Activated naive CD8-positive, alpha-beta T cell treated with anti-CD3 and anti-CD28 coated beads, Interleukin-2, amount 10 ng/mL, durations not matched to agents 7 days and 5 days (primary cell): ENCODE data around the gene TRPM8. TPM values are rescaled to one million over a fixed set of nuclear protein-coding genes. Genes with fewer than 3 reads are reported as not detected.

Experiments used
- ATAC-seq: fragments of 150-1000 bp; cut with Tn5 transposase; one replicate; pipeline ENCODE4 v1.10.0; 2021; ENCODE audit warnings: low read depth, moderate library complexity
- POLR2A ChIA-PET: fragments of 350-600 bp; sonication (Branson Sonifier 250); formaldehyde crosslinking; loops from one replicate; lab custom pipeline; 2021; ENCODE audit warnings: antibody characterized with exemption; lab: Charles Lee
- DNase-seq: peaks from one replicate; pipeline ENCODE4 v3.0.0; 2021
- H3K27ac Mint-ChIP-seq: one replicate; pipeline ENCODE4 v1.8.0; 2022; ENCODE audit warnings: mild to moderate bottlenecking, mixed read lengths
- H3K27me3 Mint-ChIP-seq: one replicate; pipeline ENCODE4 v1.8.0; 2022; ENCODE audit warnings: mild to moderate bottlenecking, moderate library complexity, mixed read lengths
- H3K36me3 Mint-ChIP-seq: one replicate; pipeline ENCODE4 v1.8.0; 2021; ENCODE audit warnings: mild to moderate bottlenecking, mixed read lengths
- H3K4me1 Mint-ChIP-seq: one replicate; pipeline ENCODE4 v1.8.0; 2021; ENCODE audit warnings: mixed read lengths
- H3K4me3 Mint-ChIP-seq: one replicate; pipeline ENCODE4 v1.8.0; 2022; ENCODE audit warnings: mild to moderate bottlenecking, moderate library complexity, mixed read lengths
- H3K9me3 Mint-ChIP-seq: one replicate; pipeline ENCODE4 v1.8.0; 2021; ENCODE audit warnings: mixed read lengths
- total RNA-seq, 2 experiments: library from RNA; stranded (reverse); gene quantifications; one replicate each; pipeline ENCODE4 v1.2.3, GENCODE V29; 2021

Gene TRPM8
- total RNA-seq, 2 experiments from 2014 or later, result not detected

- peaks cover 2% of the 10 kb centered on the region for H3K27me3 Mint-ChIP-seq
- no peak overlapping the region for H3K27ac Mint-ChIP-seq
- peaks cover 28% of the 10 kb centered on the region for H3K4me1 Mint-ChIP-seq
- DNase-seq (no peak), ATAC-seq (no peak)
- H3K9me3 Mint-ChIP-seq, result peaks cover 5% of the 10 kb centered on the region
- no peak overlapping the region for H3K4me3 Mint-ChIP-seq
- H3K36me3 Mint-ChIP-seq, result peaks cover 13% of the 10 kb centered on the region
- POLR2A ChIA-PET, result no interaction called here
These were observed 112.1 kb downstream of the TRPM8 start for GRCh38 chr2:234029150-234029733.

GRCh38 chr2:234031207-234031606 is 114.0 kb downstream of the TRPM8 start:
- POLR2A ChIA-PET, result no interaction called here
- no peak overlapping the region for H3K27ac Mint-ChIP-seq

GRCh38 chr2:234032279-234032856 is 115.2 kb downstream of the TRPM8 start:
- ATAC-seq, result peak; percentile 87
- peaks cover 10% of the 10 kb centered on the region for H3K27me3 Mint-ChIP-seq
- peaks cover 16% of the 10 kb centered on the region for H3K36me3 Mint-ChIP-seq
- DNase-seq, result no peak
- peaks cover 14% of the 10 kb centered on the region for H3K4me1 Mint-ChIP-seq
- peaks cover 17% of the 10 kb centered on the region for H3K9me3 Mint-ChIP-seq
- H3K4me3 Mint-ChIP-seq, result no peak overlapping the region
- POLR2A ChIA-PET, result interaction anchor here (0.6 to 0.8 kb wide), 2 partner anchors 15 to 42 kb away, joined by 3 read pairs; no protein-coding TSS in a partner anchor
- H3K27ac Mint-ChIP-seq, result peak overlapping the region; percentile 2

More at GRCh38 chr2:234031207-234031606, 114.0 kb downstream of the TRPM8 start:
- DNase-seq, result no peak
- Mint-ChIP-seq H3K4me3 (no peak overlapping the region), H3K27me3 (peaks cover 3% of the 10 kb centered on the region), H3K4me1 (peaks cover 19% of the 10 kb centered on the region), H3K9me3 (peaks cover 9% of the 10 kb centered on the region), H3K36me3 (peaks cover 16% of the 10 kb centered on the region)
- no peak for ATAC-seq

GRCh38 chr2:234033174-234033573 is 116.0 kb downstream of the TRPM8 start:
- H3K27me3 Mint-ChIP-seq, result peaks cover 14% of the 10 kb centered on the region
- POLR2A ChIA-PET, result interaction anchor here (0.6 kb wide), 2 partner anchors 15 to 31 kb away, joined by 3 to 6 read pairs; no protein-coding TSS in a partner anchor
- DNase-seq (no peak), ATAC-seq (no peak)
- H3K4me1 Mint-ChIP-seq, result peaks cover 9% of the 10 kb centered on the region
- H3K4me3 Mint-ChIP-seq, result no peak overlapping the region
- H3K9me3 Mint-ChIP-seq, result peaks cover 20% of the 10 kb centered on the region
- H3K36me3 Mint-ChIP-seq, result peaks cover 16% of the 10 kb centered on the region
- no peak overlapping the region for H3K27ac Mint-ChIP-seq

GRCh38 chr2:234033885-234034284 is 116.7 kb downstream of the TRPM8 start:
- Mint-ChIP-seq H3K4me3 (no peak overlapping the region), H3K9me3 (peaks cover 19% of the 10 kb centered on the region), H3K27ac (no peak overlapping the region), H3K4me1 (peaks cover 8% of the 10 kb centered on the region), H3K27me3 (peaks cover 16% of the 10 kb centered on the region), H3K36me3 (peaks cover 16% of the 10 kb centered on the region)
- ATAC-seq (no peak), DNase-seq (no peak)
- POLR2A ChIA-PET, result no interaction called here

GRCh38 chr2:234038076-234038802 is 121.1 kb downstream of the TRPM8 start:
- DNase-seq (no peak), ATAC-seq (no peak)
- H3K27me3 Mint-ChIP-seq, result peaks cover 40% of the 10 kb centered on the region
- H3K9me3 Mint-ChIP-seq, result peaks cover 19% of the 10 kb centered on the region
- peaks cover 11% of the 10 kb centered on the region for H3K36me3 Mint-ChIP-seq
- H3K4me1 Mint-ChIP-seq, result no peaks in the 10 kb centered on the region
- POLR2A ChIA-PET, result no interaction called here
- H3K4me3 Mint-ChIP-seq, result no peak overlapping the region
- H3K27ac Mint-ChIP-seq, result no peak overlapping the region

- H3K36me3 Mint-ChIP-seq, result peaks cover 3% of the 10 kb centered on the region
- H3K9me3 Mint-ChIP-seq, result peaks cover 4% of the 10 kb centered on the region
- no peak overlapping the region for H3K4me3 Mint-ChIP-seq
- POLR2A ChIA-PET, result no interaction called here
- peaks cover 45% of the 10 kb centered on the region for H3K27me3 Mint-ChIP-seq
- no peak for DNase-seq
- no peak for ATAC-seq
- no peak overlapping the region for H3K27ac Mint-ChIP-seq
- no peaks in the 10 kb centered on the region for H3K4me1 Mint-ChIP-seq
These were observed 127.0 kb downstream of the TRPM8 start for GRCh38 chr2:234044157-234044556.

- Mint-ChIP-seq H3K4me1 (no peaks in the 10 kb centered on the region), H3K4me3 (no peak overlapping the region), H3K27me3 (peaks cover 36% of the 10 kb centered on the region), H3K36me3 (peaks cover 3% of the 10 kb centered on the region), H3K27ac (no peak overlapping the region), H3K9me3 (peaks cover 4% of the 10 kb centered on the region)
- ATAC-seq (no peak), DNase-seq (no peak)
- POLR2A ChIA-PET, result no interaction called here
These were observed 129.3 kb downstream of the TRPM8 start for GRCh38 chr2:234046521-234046920.

- Mint-ChIP-seq H3K9me3 (peaks cover 4% of the 10 kb centered on the region), H3K27ac (no peak overlapping the region), H3K27me3 (peaks cover 34% of the 10 kb centered on the region), H3K4me1 (no peaks in the 10 kb centered on the region), H3K4me3 (no peak overlapping the region), H3K36me3 (peaks cover 3% of the 10 kb centered on the region)
- POLR2A ChIA-PET, result no interaction called here
- ATAC-seq, result no peak
- DNase-seq, result no peak
These were observed 130.2 kb downstream of the TRPM8 start for GRCh38 chr2:234047361-234047760.

GRCh38 chr2:234048049-234048448 is 130.9 kb downstream of the TRPM8 start:
- Mint-ChIP-seq H3K36me3 (peaks cover 3% of the 10 kb centered on the region), H3K27me3 (peaks cover 30% of the 10 kb centered on the region), H3K4me1 (no peaks in the 10 kb centered on the region), H3K4me3 (no peak overlapping the region), H3K9me3 (peaks cover 4% of the 10 kb centered on the region), H3K27ac (no peak overlapping the region)
- POLR2A ChIA-PET, result no interaction called here
- no peak for DNase-seq
- no peak for ATAC-seq

- ATAC-seq (no peak), DNase-seq (no peak)
- no peaks in the 10 kb centered on the region for H3K4me1 Mint-ChIP-seq
- H3K27me3 Mint-ChIP-seq, result peaks cover 18% of the 10 kb centered on the region
- POLR2A ChIA-PET, result no interaction called here
- no peak within 1 kb of the TSS for H3K27ac Mint-ChIP-seq
- no peak within 1 kb of the TSS for H3K4me3 Mint-ChIP-seq
- peaks cover 3% of the 10 kb centered on the region for H3K36me3 Mint-ChIP-seq
- H3K9me3 Mint-ChIP-seq, result peaks cover 4% of the 10 kb centered on the region
These were observed 133.4 kb downstream of the TRPM8 start, which contains the start of gene SPP2 for GRCh38 chr2:234050455-234051135. Gene SPP2 (plus strand): TSS chr2:234050702. CDS start chr2:234050787, 85 bp downstream.

GRCh38 chr2:234051374-234052070 is 134.3 kb downstream of the TRPM8 start:
- Mint-ChIP-seq H3K36me3 (peaks cover 3% of the 10 kb centered on the region), H3K9me3 (peaks cover 4% of the 10 kb centered on the region), H3K27me3 (peaks cover 16% of the 10 kb centered on the region), H3K4me1 (no peaks in the 10 kb centered on the region), H3K4me3 (no peak overlapping the region), H3K27ac (no peak overlapping the region)
- DNase-seq (no peak), ATAC-seq (no peak)
- POLR2A ChIA-PET, result no interaction called here

GRCh38 chr2:234058881-234059280 is 141.7 kb downstream of the TRPM8 start:
- DNase-seq, result no peak
- Mint-ChIP-seq H3K4me1 (no peaks in the 10 kb centered on the region), H3K4me3 (no peak overlapping the region), H3K9me3 (no peaks in the 10 kb centered on the region), H3K27ac (no peak overlapping the region), H3K27me3 (peaks cover 25% of the 10 kb centered on the region), H3K36me3 (no peaks in the 10 kb centered on the region)
- ATAC-seq, result no peak
- POLR2A ChIA-PET, result no interaction called here
